GM23248 (cell line): ENCODE measurements around the gene ZNF480. TPM values are rescaled to one million over a fixed set of nuclear protein-coding genes. Genes with fewer than 3 reads are reported as not detected.
A peak's percentile ranks its signal among the peaks of the same experiment; 100 is the strongest.

Experiments used
- DNase-seq: peaks from one replicate; pipeline ENCODE4 v3.0.0-alpha.2; 2015
- H2AFZ ChIP-seq: fragments of 200-600 bp; sonication (generic); 2 replicates; pipeline ENCODE4 v1.6.1; 2016; ENCODE audit warnings: antibody characterized with exemption
- H3F3A ChIP-seq: fragments of 200-600 bp; sonication (generic); 2 replicates; pipeline ENCODE4 v1.6.1; 2016; ENCODE audit warnings: mild to moderate bottlenecking, antibody characterized with exemption, mixed run types; ENCODE audit not compliant: insufficient read depth
- H3K27ac ChIP-seq: fragments of 200-600 bp; sonication (generic); 2 replicates; pipeline ENCODE4 v1.5.1; 2016; ENCODE audit warnings: mild to moderate bottlenecking
- H3K27me3 ChIP-seq: fragments of 200-600 bp; sonication (generic); replicated peaks from 2 replicates; pipeline ENCODE4 v1.6.1; 2016; ENCODE audit warnings: mild to moderate bottlenecking; ENCODE audit not compliant: insufficient read depth
- H3K36me3 ChIP-seq: fragments of 200-600 bp; sonication (generic); 2 replicates; pipeline ENCODE4 v1.6.1; 2016; ENCODE audit warnings: low read depth, mild to moderate bottlenecking
- H3K4me1 ChIP-seq: fragments of 200-600 bp; sonication (generic); 2 replicates; pipeline ENCODE4 v1.6.1; 2016; ENCODE audit warnings: mild to moderate bottlenecking; ENCODE audit not compliant: insufficient read depth
- H3K4me2 ChIP-seq: fragments of 200-600 bp; sonication (generic); one replicate; pipeline ENCODE4 v1.6.1; 2016; ENCODE audit warnings: mild to moderate bottlenecking; ENCODE audit not compliant: unreplicated experiment
- H3K4me3 ChIP-seq: fragments of 200-600 bp; sonication (generic); 2 replicates; pipeline ENCODE4 v1.5.1; 2016; ENCODE audit warnings: mild to moderate bottlenecking
- H3K79me2 ChIP-seq: fragments of 200-600 bp; sonication (generic); 2 replicates; pipeline ENCODE4 v1.6.1; 2016; ENCODE audit warnings: mild to moderate bottlenecking; ENCODE audit not compliant: insufficient read depth
- H3K9ac ChIP-seq: fragments of 200-600 bp; sonication (generic); 2 replicates; pipeline ENCODE4 v1.6.1; 2016; ENCODE audit warnings: mild to moderate bottlenecking
- H3K9me2 ChIP-seq: fragments of 200-600 bp; sonication (generic); 2 replicates; pipeline ENCODE4 v1.6.1; 2016; ENCODE audit warnings: mixed run types, mild to moderate bottlenecking, moderate library complexity; ENCODE audit not compliant: insufficient read depth
- H3K9me3 ChIP-seq: fragments of 200-600 bp; sonication (generic); one replicate; pipeline ENCODE4 v1.6.1; 2017; ENCODE audit warnings: low read depth
- H4K20me1 ChIP-seq: fragments of 200-600 bp; sonication (generic); 2 replicates; pipeline ENCODE4 v1.6.0; 2016; ENCODE audit not compliant: insufficient read depth
- EZH2 ChIP-seq: fragments of 200-600 bp; sonication (generic); IDR thresholded peaks from 2 replicates; pipeline ENCODE4 v1.6.1; 2018; ENCODE audit warnings: antibody characterized with exemption, mild to moderate bottlenecking; ENCODE audit not compliant: insufficient read depth, poor library complexity, severe bottlenecking
- EZH2phosphoT487 ChIP-seq: fragments of 200-600 bp; sonication (generic); IDR thresholded peaks from 2 replicates; pipeline ENCODE4 v1.6.1; 2018; ENCODE audit warnings: antibody characterized with exemption, moderate library complexity, mild to moderate bottlenecking, low read depth; ENCODE audit not compliant: insufficient read depth
- WGBS, 2 experiments: methylation state at CpG; one replicate each; pipeline ENCODE4 v1.1.6; 2015 to 2017; ENCODE audit warnings: low lambda C conversion rate in 2 of 2, low coverage in 1 of 2; ENCODE audit errors: missing lambda C conversion rate in 2 of 2; 5-methylcytosine and 5-hydroxymethylcytosine counted together
- in situ Hi-C: fragments of 300-500 bp; cut with MboI; formaldehyde crosslinking; loops from 2 replicates; pipeline ENCODE4 v1.15.0; 2020
- microRNA counts: library from miRNA; unstranded; fragments of <30 nt; microRNA quantifications from one replicate; lab custom pipeline; 2016
- microRNA-seq: library from miRNA; unstranded; fragments of <30 nt; microRNA quantifications from one replicate; pipeline ENCODE4, GENCODE V29; 2016; ENCODE audit warnings: borderline number of aligned reads
- polyA plus RNA-seq: library from polyadenylated mRNA; unstranded; fragments of >200 nt; fragmentation: Nextera tagmentation; extraction: Ambion mirVana; gene quantifications from 2 replicates; pipeline ENCODE4 v1.2.1, GENCODE V29; 2016
- small RNA-seq: library from RNA; depleted of rRNA; stranded (forward); fragments of <200 nt; gene quantifications from one replicate; pipeline ENCODE3, GENCODE V24; 2014; ENCODE audit warnings: low read depth, low replicate concordance
- total RNA-seq: library from RNA; depleted of rRNA; stranded (reverse); fragments of >200 nt; shearing (Covaris generic); gene quantifications from 2 replicates; pipeline ENCODE4 v1.2.3, GENCODE V29; 2014; rRNA removed

The ZNF480 gene
- total and polyA plus RNA-seq, 2 experiments from 2014 or later = 5.3 to 7.3 TPM

DNA sequence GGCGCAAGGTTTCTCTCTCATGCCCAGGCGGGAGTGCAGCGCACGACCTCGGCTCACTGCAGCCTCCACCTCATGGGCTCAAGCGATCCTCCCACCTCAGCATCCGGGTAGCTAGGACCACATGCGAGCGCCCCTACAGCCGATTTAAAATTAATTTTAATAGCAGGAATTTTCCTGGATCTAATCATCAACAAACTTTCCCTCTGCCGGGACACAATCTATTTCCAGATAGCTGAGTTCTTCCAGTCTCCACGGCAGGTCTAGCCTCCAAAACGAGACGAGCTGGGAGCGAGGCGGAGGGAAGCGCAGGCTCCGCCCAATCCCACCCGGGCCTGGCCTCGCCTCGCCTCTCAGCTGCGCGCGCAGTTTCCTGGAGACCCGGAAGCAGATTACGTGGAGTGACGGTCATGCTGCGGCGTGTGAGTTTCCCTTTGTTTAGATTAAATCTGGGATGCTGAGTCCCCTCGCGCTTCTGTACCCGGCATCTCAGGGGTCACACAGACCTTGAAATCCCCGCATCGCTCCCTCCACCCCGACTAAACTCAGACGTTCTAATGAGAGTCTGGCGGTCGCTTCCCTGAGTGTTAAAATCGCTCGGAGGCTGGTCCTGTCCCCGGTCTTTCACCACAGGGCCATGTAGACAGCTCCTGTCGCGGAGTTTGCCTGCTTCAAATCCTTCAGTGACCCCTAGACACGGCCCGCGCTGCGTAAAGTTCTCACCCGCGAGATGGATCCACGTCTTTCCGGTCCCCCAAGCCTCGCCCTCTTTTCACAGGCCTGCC is 72.8 kb downstream of the ZNF480 start, which contains the start of gene ZNF880:
Gene ZNF880, plus strand, starts transcription at position 365 of the 782 bp plus-strand sequence. Its CDS starts 43 bp downstream, at position 408.
- TF ChIP-seq EZH2 (no peak), EZH2phosphoT487 (no peak)
- Histone ChIP-seq H3K9me3 (peaks cover 9% of the 10 kb centered on the region), H3K4me3 (peak within 1 kb of the TSS; percentile 93), H3K27me3 (no peaks in the 10 kb centered on the region), H4K20me1 (no peaks in the 10 kb centered on the region), H3K9ac (peak within 1 kb of the TSS; percentile 99), H3K27ac (peak within 1 kb of the TSS; percentile 100), H2AFZ (peak within 1 kb of the TSS; percentile 87), H3K79me2 (peaks cover 26% of the 10 kb centered on the region), H3K9me2 (no peaks in the 10 kb centered on the region), H3K4me2 (peak within 1 kb of the TSS; percentile 78), H3K36me3 (peaks cover 38% of the 10 kb centered on the region), H3K4me1 (no peaks in the 10 kb centered on the region), H3F3A (peaks cover 10% of the 10 kb centered on the region)
- in situ Hi-C loops = no loop called here
- peak; percentile 98 for DNase-seq
- 1 to 2% methylated on average over 52 of the region's 52 CpGs for WGBS, 2 experiments

DNA sequence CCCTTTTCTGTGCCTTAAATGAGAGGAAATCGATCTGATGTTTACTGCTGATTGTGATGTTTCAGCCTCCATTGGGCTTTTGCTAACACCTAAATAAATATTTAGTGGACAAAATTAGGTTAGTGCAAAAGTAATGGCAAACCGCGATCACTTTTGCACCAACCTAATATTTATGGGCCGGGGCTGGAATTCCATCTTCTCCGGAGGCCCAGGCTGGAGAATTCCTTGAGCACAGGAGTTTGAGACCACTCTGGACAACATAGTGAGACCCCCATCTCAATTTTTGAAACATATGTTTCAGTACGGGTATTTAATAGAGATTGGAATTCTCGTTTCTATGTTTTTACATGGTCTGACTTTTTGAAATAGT is 73.4 kb downstream of the ZNF480 start:
- no peaks in the 10 kb centered on the region for H3K9me2 ChIP-seq
- DNase-seq = no peak
- peak overlapping the region; percentile 78 for H3K4me2 ChIP-seq
- 18 to 19% methylated on average over 7 of the region's 7 CpGs for WGBS, 2 experiments
- peaks cover 26% of the 10 kb centered on the region for H3K79me2 ChIP-seq
- peak overlapping the region; percentile 100 for H3K27ac ChIP-seq
- H3K9ac ChIP-seq = peak overlapping the region; percentile 99
- H2AFZ ChIP-seq = peak overlapping the region; percentile 87
- in situ Hi-C loops = no loop called here
- H3K27me3 ChIP-seq = no peaks in the 10 kb centered on the region
- H3K36me3 ChIP-seq = peaks cover 40% of the 10 kb centered on the region
- H3K4me3 ChIP-seq = peak overlapping the region; percentile 93
- peaks cover 9% of the 10 kb centered on the region for H3K9me3 ChIP-seq
- H3F3A ChIP-seq = peaks cover 10% of the 10 kb centered on the region
- TF ChIP-seq EZH2phosphoT487 (no peak), EZH2 (no peak)
- no peaks in the 10 kb centered on the region for H4K20me1 ChIP-seq
- no peaks in the 10 kb centered on the region for H3K4me1 ChIP-seq

MicroRNAs within 50 kb of the gene (microRNA counts, 767-probe panel; counts per million panel counts)
- microRNA hsa-miR-643 (lab: Ali Mortazavi, UCI) = 447 counts per million, percentile 86 among the panel's probes with 10 or more counts

Small RNA genes within 50 kb of the gene (microRNA-seq; reads per million reads assigned to microRNA genes)
- 1.5 reads per million for gene MIR643

Small RNA genes within 50 kb of the gene (small RNA-seq; reads per million reads assigned to genes)
- gene MIR643 = not detected
- not detected for gene RF00019

Other genes starting within 250 kb of the ZNF480 start
- 4.8 and 10.4 TPM in 2 replicates for gene ZNF432, start 248.3 kb upstream of the ZNF480 start, total RNA-seq
- 2.8 and 3.4 TPM in 2 replicates for gene ZNF432, start 248.3 kb upstream of the ZNF480 start, polyA plus RNA-seq
- 15.4 and 24.5 TPM in 2 replicates for gene ZNF841, start 201.4 kb upstream of the ZNF480 start, total RNA-seq
- 4.2 and 7.3 TPM in 2 replicates for gene ZNF841, start 201.4 kb upstream of the ZNF480 start, polyA plus RNA-seq
- gene ZNF616, start 157.2 kb upstream of the ZNF480 start, total RNA-seq = 5.8 and 12.3 TPM in 2 replicates
- gene ZNF616, start 157.2 kb upstream of the ZNF480 start, polyA plus RNA-seq = 4.1 and 4.7 TPM in 2 replicates
- gene ZNF836, start 125.5 kb upstream of the ZNF480 start, total RNA-seq = 2.8 and 11.7 TPM in 2 replicates
- 3.3 and 3.8 TPM in 2 replicates for gene ZNF836, start 125.5 kb upstream of the ZNF480 start, polyA plus RNA-seq
- 191 and 248 TPM in 2 replicates for gene PPP2R1A, start 107.1 kb upstream of the ZNF480 start, total RNA-seq
- gene PPP2R1A, start 107.1 kb upstream of the ZNF480 start, polyA plus RNA-seq = 277 and 279 TPM in 2 replicates
- gene ZNF766, start 27.6 kb upstream of the ZNF480 start, total RNA-seq = 9.5 and 9.7 TPM in 2 replicates
- gene ZNF766, start 27.6 kb upstream of the ZNF480 start, polyA plus RNA-seq = 16.8 and 18.5 TPM in 2 replicates
- 2.8 and 3.5 TPM in 2 replicates for gene ZNF610, start 39.1 kb downstream of the ZNF480 start, total RNA-seq
- gene ZNF610, start 39.1 kb downstream of the ZNF480 start, polyA plus RNA-seq = 3.9 and 6.0 TPM in 2 replicates
- 22.0 and 34.8 TPM in 2 replicates for gene ZNF880, start 72.8 kb downstream of the ZNF480 start, total RNA-seq
- 30.7 and 32.5 TPM in 2 replicates for gene ZNF880, start 72.8 kb downstream of the ZNF480 start, polyA plus RNA-seq
- 14.9 and 22.5 TPM in 2 replicates for gene ZNF528, start 100.7 kb downstream of the ZNF480 start, total RNA-seq
- 19.2 and 24.2 TPM in 2 replicates for gene ZNF528, start 100.7 kb downstream of the ZNF480 start, polyA plus RNA-seq
- 0.25 TPM in 1 of 2 replicates, not detected in the other for gene ZNF534, start 132.0 kb downstream of the ZNF480 start, total RNA-seq
- 0.16 and 0.20 TPM in 2 replicates for gene ZNF534, start 132.0 kb downstream of the ZNF480 start, polyA plus RNA-seq
- gene ZNF578, start 156.4 kb downstream of the ZNF480 start, total RNA-seq = 1.5 and 2.2 TPM in 2 replicates
- 1.3 TPM in 2 replicates for gene ZNF578, start 156.4 kb downstream of the ZNF480 start, polyA plus RNA-seq
- 7.9 and 14.5 TPM in 2 replicates for gene ZNF808, start 230.5 kb downstream of the ZNF480 start, total RNA-seq
- gene ZNF808, start 230.5 kb downstream of the ZNF480 start, polyA plus RNA-seq = 2.2 and 2.9 TPM in 2 replicates